Activated effector memory CD4-positive, alpha-beta T cell treated with Interleukin-2 at 50 U/mL for 16 hours (primary cell): ENCODE data around the gene CACNA1I.
"Not testable (repeated sequence)": the region's sequence is repeated elsewhere in the genome, so short reads cannot be mapped to it uniquely, and the experiment has no call there.

Experiments used
- DNase-seq: peaks from one replicate; pipeline ENCODE4 v3.0.0-alpha.2; 2020

CACNA1I gene

DNA sequence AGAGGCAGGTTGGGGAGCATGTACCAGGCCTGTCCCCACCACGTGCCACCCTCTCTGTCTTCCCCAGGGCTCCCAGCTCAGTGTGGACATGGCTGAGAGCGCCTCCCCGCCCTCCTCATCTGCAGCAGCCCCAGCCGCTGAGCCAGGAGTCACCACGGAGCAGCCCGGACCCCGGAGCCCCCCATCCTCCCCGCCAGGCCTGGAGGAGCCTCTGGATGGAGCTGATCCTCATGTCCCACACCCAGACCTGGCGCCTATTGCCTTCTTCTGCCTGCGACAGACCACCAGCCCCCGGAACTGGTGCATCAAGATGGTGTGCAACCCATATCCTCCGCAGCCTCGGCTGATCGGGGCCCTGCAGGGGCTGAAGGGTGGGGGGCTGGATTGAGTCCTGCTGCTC, at the start of gene CACNA1I:
TSS of gene CACNA1I (plus strand) at position 89 of the 400 bp plus-strand sequence. CDS start at position 89, 0 bp downstream.
- DNase-seq = no peak

DNA sequence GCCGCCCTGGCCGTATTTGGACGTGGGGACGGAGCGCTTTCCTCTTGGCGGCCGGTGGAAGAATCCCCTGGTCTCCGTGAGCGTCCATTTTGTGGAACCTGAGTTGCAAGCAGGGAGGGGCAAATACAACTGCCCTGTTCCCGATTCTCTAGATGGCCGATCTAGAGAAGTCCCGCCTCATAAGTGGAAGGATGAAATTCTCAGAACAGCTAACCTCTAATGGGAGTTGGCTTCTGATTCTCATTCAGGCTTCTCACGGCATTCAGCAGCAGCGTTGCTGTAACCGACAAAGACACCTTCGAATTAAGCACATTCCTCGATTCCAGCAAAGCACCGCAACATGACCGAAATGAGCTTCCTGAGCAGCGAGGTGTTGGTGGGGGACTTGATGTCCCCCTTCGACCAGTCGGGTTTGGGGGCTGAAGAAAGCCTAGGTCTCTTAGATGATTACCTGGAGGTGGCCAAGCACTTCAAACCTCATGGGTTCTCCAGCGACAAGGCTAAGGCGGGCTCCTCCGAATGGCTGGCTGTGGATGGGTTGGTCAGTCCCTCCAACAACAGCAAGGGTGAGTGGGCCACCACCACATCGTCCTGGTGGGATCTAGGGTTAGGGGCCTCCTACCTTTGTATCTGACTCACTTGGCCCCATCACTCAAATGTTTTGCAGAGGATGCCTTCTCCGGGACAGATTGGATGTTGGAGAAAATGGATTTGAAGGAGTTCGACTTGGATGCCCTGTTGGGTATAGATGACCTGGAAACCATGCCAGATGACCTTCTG, 49.3 kb upstream of the CACNA1I start:
- not testable (repeated sequence) for DNase-seq

DNA sequence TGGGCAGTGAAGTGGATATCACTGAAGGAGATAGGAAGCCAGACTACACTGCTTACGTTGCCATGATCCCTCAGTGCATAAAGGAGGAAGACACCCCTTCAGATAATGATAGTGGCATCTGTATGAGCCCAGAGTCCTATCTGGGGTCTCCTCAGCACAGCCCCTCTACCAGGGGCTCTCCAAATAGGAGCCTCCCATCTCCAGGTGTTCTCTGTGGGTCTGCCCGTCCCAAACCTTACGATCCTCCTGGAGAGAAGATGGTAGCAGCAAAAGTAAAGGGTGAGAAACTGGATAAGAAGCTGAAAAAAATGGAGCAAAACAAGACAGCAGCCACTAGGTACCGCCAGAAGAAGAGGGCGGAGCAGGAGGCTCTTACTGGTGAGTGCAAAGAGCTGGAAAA, 48.5 kb upstream of the CACNA1I start:
- not testable (repeated sequence) for DNase-seq

DNA sequence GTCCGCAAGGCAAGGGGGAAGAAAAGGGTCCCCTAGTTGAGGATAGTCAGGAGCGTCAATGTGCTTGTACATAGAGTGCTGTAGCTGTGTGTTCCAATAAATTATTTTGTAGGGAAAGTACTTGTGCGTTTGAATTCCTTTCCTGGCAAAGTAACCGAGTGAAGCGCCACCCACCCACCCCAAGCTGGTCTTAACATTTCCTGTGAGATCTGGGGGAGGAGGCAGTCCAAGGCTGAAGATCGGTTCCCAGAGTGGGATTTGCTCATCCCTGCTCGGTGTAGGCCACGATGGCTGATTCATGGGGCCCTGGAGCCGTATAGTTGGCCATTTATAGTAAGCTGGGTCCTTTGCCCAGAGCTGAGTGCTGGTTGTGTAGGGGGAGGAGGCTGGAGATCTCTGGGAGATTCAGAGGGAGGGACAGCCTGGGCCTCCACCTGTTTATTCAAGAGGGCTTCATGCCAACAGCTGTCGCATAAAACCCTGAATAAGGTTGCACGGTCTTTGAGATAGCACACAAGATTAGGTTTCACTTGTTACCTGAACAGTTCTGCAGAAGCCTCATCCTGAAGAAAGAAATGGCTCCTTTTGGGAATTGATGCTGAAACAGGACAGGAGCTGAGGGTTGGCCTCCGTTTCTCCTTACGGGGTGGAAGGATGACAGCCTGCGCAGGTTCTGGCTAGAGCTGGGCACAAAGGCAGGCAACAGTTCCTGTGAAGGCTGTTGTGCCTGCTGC, 47.8 kb upstream of the CACNA1I start:
- no peak for DNase-seq

DNA sequence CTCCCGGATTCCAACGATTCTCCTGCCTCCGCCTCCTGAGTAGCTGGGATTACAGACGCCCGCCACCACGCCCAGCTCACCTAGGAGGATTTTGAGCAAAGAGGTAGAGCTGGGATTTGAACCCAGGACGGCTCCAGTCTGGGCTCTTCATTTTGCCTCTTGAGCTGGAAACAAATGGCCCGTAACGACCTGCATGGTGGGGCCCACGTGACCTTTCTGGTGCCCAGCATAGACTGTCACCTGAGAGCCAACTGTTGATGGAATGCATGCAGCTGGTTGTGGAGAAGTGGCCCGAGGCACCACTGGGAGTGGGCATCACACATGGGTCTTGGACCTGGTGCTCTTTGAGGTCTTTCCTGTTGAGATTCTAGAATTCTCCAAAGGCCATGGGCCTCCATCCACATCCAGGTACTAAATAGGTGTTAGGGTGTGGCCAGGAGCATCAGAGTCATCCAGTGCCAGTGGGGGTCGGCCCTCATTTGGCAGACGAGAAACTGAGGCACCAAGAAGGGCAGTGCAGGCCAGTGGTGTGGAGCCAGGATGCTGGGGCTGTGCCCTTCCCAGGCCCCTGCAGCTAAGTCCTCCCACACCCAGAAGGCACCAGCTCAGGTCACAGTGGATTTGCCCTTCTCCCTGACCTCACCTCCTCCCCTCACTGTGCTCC, 46.3 kb upstream of the CACNA1I start:
- no peak for DNase-seq

DNA sequence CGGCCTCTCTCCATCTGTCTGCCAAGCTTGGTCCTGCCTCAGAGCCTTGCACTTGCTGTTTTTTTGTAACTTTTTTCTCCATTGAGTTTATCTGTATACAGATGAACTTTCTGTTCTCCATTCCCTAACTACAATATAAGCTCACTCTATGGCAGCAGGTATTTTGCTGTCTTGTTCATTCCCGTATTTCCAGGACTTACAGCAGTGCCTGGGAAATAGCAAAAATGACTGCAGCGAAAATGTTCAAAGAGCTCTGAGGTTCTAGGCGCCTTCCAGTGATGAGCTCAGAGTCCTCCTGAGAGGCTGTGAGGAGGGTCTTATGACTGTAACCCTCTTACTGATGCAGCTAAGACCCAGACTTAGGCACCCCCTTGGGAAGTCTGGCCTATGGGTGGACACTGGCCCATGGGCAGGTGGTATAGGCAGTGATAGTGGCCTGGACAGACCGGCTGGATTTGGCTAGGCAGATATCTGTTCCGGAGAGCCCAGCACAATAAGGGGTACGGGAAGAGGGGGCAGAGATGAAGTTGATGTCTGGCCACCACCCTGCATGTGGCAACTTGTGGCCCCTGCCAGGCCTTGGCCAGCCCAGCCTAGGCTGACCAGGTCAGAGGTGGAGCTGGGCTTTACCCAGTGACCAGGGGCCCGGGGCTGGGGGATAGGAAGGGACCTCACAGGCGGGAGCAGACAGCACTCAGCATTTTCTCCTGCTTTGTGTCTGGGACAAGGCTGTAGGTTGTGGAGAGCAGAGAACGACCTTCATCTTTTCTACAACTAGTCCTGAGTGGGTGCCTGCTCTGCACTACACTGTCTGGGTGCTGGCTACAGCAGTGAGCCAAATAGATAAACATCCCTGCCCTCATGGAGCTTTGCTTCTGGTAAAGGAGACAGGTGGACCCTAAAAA, 45.5 kb upstream of the CACNA1I start:
- DNase-seq = no peak

DNA sequence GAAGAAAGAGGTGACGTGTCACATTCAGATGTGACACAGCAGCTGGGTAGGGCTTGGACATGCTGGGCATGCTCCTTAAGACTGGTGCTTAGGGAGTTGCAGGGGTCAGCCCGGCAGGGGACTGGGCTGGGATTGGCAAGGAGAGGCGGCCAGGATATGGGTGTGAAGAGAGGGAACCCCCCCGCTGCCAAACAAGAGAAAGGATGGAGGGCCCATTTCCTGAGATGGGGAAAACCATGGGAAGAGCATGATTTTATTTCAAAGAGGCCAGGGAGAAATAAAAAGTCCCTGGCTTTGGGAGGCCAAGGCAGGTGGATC, 44.9 kb upstream of the CACNA1I start:
- DNase-seq = no peak

DNA sequence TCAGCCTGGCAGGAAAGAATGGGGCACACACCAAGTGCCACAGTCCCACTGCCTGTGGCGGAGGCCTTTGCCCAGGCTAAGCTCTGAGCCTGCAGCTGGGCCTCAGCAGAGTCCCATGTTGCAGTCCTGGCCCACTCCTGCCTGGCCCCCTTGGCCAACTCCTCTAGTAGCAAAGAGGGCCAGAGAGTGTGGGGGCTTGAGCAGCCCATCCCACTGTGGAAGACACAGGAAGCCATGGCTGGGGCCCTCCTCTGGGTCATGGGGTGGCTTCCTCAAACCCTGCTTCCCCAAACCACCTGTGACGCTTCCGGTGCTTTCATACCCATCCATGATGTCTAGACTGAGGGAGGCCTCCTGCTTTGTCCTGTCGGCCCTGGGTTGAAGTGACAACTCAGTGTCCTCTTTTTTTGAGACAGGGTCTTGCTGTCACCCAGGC, 43.8 kb upstream of the CACNA1I start:
- DNase-seq = no peak

DNA sequence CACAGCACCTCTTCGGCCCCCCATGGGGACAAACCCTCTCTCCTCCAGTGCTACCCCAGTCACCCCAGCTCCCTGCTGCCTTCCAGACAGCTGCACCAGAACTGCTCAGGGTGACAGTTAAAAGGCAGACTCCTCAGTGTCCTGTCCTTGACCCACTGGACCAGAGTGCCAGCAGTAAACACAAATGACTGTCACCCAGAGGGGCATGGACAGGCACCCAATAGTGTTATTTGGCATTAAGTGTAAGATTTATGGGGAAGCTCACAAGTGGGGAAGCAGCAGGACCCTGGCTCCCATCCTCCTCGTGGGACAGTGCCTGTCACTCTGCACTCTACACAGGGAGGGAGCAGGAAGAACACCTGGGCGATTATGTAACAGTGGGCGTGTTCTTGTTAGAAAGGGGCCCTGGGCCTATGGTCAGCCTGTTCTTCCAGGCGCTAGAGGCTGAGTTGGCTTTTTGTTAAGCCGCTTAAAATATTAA, 43.0 kb upstream of the CACNA1I start:
- no peak for DNase-seq

DNA sequence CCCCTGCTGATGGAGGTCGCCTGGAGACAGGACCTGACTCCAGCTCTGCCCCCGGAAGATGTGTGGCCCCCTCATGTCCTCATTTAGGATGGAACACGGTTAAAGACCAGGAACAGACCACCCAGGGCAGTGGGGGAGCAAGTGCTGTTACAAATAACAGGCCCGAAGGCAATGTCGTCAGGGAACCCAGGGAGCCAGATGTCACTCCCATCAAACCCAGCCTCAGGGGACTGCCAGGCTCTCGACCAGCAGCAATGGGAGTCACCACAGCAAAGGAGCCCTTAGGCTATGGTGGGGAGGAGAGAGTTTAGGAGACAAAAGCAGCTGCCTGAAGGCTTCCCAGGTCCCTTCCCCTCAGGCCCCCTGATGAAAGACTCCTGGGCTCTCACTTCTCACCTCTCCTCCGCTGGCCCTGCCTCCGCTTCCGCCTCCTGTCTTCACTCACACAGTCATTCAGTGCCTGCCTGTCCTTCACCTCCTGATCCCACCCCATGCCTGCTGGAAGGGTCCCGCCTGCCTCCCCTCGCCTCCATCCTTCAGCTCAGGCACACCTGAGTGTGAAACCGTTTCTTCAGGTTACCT, 42.4 kb upstream of the CACNA1I start:
- DNase-seq = no peak

DNA sequence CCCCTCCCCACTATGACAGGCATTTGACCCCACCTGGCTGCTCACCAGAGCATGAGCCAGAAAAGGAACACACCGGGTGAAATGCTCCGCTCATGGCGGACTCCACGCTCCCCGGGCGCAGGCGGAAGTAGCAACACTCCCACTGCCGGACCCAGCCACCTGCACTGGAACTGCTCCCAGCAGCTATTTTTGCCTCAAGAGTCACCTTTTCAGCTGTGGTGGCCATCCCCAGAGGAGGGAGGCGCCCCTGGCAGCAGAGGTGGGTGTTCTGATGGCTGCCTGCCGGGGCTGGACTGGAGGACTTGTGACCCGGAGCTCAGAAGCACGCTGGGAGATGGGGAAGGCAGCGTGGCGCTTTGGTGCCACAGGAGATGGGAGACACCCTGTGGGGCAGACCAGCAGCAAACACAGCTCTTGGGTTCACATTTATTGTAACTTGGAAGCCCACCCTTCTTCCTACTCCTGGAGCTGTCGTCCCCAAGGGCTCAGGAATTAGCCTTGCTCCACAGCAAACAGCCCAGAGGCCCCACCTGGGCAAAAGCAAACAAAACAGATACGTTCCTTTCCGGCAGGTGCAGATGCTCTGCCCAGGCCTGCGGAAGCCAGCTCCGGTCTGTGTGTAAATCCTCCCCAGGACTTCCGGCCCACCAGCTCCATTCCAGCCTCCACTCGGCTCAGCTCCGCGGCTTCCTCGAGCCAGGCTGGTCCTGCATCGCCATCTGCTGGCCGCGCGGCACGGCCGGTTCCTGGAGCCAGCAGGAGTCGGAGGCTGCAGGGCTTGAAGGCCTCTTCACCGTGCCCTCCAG, 41.7 kb upstream of the CACNA1I start:
- peak; percentile 87 for DNase-seq

DNA sequence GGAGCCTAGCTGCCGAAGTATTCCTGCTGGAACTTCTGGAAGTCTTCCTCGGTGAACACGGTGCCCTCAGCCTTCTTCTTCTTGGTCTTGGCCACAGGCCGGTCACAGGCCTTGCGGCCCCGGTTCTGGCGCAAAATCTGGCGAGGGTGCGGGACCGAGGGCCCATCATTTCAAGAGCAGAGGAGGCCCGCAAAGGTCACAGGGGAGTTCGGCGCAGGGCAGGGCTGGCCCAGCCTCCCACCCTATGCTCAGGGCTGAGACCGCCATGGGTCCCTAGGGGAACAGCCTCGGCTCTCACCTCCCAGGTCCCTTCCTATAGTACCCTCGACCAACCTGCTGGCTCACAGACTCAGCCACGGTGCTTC, 41.1 kb upstream of the CACNA1I start:
- no peak for DNase-seq

DNA sequence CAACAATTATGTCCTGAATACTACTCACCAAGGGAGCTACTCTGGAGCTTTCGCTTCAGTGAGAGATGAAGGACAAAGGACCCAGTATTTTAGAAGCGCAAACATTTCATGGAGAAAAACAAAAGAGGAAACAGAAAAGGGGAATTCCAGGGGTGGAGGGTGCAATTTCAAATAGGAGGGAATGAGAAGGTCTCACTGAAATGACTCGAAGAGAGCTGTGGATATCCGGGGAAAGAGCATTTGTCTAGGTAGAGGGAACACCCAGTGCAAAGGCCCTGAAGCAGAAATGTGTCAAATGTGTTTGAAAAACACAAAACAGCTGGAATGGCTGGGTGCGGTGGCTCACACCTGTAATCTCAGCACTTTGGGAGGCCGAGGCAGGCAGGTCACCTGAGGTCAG, 40.4 kb upstream of the CACNA1I start:
- DNase-seq = no peak

DNA sequence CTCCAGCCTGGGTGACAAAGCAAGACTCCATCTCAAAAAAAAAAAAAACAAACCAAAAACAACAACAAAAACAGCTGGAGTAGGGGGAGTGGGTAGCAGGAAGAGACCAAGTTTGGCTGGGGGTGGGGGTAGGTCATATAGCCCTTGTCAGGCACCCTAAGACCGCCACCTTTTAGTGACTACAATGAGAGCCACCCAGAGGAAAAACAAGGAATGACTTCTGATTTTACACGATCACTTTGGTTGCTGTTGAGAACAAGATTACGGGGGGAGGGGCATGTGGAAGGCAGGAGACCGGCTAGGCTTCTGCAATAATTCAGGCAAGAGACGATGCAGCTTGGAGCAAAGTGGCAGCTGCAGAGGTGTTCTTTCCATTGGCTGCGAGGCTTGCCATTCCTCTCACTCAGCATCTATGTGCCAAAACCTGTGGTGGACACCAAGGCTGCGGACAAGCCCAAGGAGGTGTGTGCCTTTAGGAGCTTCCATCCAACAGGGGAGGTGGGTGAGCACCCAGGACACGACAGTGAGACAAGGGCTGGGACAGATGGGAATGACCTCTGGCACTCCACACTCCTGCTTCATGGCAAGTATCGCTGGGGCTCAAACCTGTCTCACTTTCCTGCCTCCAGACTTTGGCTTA, 39.7 kb upstream of the CACNA1I start:
- DNase-seq = no peak

DNA sequence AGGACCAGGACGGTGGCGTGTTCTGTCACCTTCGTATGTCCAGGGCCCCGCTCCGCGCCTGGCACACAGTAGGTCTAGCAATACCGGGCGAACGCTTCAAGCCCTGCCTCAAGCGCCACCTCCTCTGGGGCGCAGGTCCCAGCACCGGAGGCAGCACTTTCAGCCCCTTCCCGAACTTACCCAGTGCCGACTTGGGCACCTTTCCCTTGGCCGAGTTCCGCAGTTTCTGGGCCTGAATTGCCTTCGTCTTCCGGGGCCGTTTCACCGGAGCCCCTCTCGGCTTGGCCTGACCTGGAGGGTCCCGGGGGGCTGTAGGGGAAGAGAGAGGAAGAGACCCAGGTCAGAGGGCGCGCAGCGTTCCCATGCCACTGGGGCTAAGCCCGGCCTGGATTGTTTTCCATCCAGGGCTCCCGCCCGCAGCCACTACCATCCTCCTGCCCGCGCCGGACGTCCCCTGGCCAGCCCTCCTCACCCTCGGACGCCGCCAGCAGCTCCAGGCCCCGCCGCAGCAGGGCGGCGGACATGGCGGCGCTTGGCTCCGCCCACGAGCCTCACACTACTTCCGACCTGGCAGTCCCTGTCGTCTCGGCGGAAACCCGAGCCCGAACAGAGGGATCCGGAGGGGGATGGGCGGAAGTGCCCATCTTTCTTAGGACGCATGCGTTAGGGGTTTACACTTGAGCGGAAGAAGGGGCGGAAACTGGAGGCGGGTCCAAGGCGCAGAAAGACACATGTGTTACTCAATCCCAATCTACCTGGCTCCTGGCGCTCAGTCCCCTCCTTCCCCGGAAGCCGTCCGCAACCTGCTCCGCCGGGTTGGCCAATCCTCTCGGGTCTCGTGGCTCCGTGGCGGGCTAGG, 38.1 kb upstream of the CACNA1I start, which contains the start of gene RPS19BP1:
TSS of gene RPS19BP1 (minus strand) at position 534 of the 859 bp plus-strand sequence. CDS start at position 524, 10 bp downstream.
- peak; percentile 99 for DNase-seq

DNA sequence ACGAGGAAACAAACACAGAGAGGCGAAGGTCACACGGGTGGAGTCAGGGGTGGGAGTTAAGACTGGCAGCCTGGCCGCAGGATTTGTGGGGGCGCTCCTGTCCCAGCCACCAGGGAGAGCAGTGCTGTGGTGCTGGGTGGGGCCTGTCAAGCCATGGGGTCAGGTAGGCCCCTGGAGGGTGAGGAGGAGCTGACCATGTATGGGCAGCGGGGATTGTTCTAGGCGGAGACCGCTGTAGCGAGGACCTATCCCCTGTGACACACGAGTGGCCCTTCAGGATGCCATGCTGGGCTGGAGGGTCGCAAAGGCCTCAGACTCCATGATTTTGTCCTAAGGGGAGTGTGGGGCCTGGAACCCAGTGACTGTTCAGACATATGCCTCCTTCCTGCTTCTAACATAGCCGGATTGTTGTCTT, 36.5 kb upstream of the CACNA1I start:
- no peak for DNase-seq

DNA sequence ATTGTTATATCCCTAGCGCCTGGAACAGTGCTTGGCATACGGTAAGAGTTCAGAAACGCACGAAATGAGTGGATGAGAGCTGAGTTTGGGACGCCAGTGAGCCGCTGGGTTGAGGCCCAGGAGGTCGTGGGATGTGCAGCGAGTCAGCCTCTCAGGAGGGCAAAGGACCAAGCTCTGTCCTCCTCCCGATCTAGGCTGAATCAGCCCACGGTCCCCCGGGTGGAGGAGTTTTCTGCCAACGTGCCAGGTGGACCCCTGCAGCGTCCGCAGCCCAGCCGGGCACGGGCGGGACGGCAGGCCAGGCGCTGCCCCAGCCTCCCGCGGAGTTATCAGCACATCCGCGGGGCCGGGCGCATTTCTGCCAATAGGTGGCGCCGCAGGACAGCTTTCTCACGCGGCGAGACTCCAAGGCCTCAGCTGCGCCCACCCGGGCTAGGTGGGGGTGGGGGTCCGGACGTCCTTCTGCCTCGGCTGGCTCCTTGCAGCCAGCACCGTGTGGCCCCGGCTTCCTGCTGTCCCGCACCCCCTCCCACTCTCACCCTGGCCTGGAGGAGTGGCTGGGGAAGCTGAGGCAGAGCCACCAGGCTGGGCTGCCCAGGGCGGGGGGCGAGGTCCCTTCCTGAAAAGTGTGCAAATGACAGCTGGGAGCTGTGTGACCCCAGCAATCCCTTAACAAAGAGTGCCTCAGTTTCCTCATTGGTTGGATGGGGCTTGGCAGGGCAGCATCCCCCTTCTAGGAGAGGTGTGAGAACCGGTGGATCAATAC, 35.8 kb upstream of the CACNA1I start:
- DNase-seq = peak; percentile 62

DNA sequence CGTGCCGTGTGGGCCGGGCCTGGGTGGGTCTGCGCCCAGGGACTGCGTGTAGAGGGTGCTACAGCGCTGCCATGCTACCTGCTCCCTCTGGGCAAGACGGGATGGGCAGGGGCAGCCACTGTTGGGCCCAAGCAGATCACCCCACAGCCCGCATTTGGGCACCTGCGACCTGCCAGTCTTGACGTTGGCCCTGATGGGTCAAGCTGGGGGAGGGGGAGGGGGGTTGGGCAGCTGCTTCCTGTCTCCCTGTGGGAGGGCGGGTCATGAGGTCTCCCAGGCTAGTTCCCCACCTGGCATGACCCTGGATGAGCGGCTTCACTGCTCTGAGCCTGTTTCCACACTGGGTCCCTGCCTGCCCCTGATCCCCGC, 35.2 kb upstream of the CACNA1I start:
- DNase-seq = no peak

DNA sequence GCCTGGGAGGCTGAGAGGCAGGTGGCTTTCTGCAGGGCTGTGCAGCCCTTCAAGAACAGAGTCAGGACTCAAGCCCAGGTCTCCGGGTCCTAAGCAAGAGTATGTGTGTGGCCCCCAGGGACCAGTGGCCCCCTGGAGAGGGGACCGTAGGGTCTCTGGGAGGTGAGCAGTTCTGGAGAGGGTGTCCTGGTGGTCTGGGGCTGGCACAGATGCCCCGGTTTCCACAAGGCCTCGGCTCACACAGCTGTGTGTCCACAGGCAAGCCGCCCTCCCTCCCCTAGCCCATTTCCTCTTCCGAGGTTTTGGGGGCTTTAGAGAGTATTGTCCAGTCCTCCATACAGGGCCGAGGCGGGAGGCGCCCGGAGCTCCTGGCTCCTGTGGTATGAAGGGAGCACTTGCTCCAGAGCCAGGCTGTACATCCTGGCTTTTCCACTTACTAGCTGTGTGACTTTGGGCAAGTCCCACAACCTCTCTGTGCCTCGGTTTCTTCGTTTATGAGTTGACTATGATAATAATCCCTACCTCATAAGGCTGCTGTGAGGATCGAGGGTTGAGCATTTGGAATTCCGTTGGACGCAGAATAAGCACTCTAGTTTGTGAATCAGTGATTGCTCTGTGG, 34.6 kb upstream of the CACNA1I start:
- no peak for DNase-seq
